Measurements from ENCODE around the gene EMP2.

- TF ChIP-seq CTCF (IDR thresholded peaks at IDR 0.05) (no peak), POLR2A (IDR thresholded peaks at IDR 0.05) (no peak)
Observed at GRCh38 chr16:10579575-10579964, 828 bp downstream of the EMP2 start.

Data from esophagus squamous epithelium (tissue), 4 donors.